ENCODE data around the gene SH3RF3.

The SH3RF3 gene

GRCh38 chr2:109171444-109172334, 42.7 kb downstream of the SH3RF3 start:
- TF ChIP-seq, protein P1, sequence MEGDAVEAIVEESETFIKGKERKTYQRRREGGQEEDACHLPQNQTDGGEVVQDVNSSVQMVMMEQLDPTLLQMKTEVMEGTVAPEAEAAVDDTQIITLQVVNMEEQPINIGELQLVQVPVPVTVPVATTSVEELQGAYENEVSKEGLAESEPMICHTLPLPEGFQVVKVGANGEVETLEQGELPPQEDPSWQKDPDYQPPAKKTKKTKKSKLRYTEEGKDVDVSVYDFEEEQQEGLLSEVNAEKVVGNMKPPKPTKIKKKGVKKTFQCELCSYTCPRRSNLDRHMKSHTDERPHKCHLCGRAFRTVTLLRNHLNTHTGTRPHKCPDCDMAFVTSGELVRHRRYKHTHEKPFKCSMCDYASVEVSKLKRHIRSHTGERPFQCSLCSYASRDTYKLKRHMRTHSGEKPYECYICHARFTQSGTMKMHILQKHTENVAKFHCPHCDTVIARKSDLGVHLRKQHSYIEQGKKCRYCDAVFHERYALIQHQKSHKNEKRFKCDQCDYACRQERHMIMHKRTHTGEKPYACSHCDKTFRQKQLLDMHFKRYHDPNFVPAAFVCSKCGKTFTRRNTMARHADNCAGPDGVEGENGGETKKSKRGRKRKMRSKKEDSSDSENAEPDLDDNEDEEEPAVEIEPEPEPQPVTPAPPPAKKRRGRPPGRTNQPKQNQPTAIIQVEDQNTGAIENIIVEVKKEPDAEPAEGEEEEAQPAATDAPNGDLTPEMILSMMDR (conservative IDR thresholded peaks at IDR 0.05; ENCODE audit: low read depth, low read length), result peak; percentile 42
- DNase-seq (ENCODE audit: low read depth), result peak; percentile 97
- no peak overlapping the region for H3K4me3 ChIP-seq (ENCODE audit: low read depth, low read length)

GRCh38 chr2:109172556-109173105, 43.6 kb downstream of the SH3RF3 start:
- no peak overlapping the region for H3K4me3 ChIP-seq (ENCODE audit: low read depth, low read length)
- TF ChIP-seq, protein P1 (conservative IDR thresholded peaks at IDR 0.05; ENCODE audit: low read depth, low read length), result no peak
- DNase-seq (ENCODE audit: low read depth), result peak; percentile 26

DNA sequence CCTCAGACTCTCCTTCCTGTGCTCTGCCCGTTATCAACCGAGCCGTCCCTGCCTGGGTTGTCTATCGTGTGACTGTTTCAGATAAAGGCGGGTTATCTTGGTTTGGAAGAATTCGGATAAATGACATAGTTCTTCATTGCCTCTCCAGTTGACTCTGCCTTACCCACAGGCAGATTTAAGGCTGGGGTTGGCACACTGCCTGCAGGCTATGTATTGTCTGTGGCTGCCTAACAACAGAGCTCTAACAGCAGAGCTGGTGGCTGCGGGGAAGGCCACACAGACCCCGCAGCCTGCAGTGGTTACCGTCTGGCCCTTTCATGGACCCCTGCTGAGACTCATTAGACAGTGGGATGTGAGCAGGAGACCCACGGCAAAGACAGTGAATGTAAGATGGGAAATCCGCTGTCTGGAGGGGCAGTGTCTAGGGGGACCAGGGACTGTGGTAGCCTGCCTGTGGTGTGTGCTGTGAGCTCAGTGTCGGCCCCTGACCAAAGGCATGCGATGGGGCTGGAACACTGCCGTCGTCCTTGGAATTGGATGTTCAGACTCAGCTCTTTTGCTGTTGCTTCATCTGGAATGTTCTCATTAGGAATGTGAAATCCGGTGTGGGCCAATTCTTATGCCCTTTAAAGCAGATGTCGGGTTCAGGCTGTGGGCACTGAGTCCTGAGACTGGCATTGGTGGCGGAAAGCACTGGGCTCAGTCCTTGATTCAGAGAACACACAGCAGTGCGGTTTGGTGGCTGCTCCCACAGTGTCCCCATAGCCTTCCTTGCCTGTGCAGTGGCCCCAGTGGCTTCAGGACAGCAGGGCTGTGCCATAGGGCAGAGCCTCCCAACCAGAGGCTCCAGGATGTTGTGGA, 44.5 kb downstream of the SH3RF3 start:
- H3K4me3 ChIP-seq (ENCODE audit: low read depth, low read length), result no peak overlapping the region
- TF ChIP-seq, protein P1 (conservative IDR thresholded peaks at IDR 0.05; ENCODE audit: low read depth, low read length), result no peak
- peak; percentile 94 for DNase-seq (ENCODE audit: low read depth)

DNA sequence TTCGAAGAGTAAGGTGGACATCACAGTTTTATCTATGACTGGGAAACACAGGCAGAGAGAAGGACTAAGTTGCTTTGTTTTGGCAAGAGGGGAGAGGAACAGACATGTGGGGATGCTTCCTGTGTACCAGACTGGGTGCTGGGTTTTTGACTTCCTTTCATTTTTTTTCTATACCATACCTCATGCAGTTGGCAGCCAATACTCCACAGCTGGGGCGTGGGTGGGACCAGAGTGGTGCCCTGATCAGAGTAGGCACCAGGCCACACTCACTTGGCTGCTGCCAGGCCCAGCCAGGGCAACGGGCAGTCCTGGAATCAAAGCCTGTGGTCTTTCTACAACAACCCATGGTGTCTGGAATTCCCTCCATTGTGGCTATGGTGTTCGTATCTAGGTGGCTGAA, 45.2 kb downstream of the SH3RF3 start:
- H3K4me3 ChIP-seq (ENCODE audit: low read depth, low read length), result no peak overlapping the region
- TF ChIP-seq, protein P1 (conservative IDR thresholded peaks at IDR 0.05; ENCODE audit: low read depth, low read length), result no peak
- DNase-seq (ENCODE audit: low read depth), result no peak

DNA sequence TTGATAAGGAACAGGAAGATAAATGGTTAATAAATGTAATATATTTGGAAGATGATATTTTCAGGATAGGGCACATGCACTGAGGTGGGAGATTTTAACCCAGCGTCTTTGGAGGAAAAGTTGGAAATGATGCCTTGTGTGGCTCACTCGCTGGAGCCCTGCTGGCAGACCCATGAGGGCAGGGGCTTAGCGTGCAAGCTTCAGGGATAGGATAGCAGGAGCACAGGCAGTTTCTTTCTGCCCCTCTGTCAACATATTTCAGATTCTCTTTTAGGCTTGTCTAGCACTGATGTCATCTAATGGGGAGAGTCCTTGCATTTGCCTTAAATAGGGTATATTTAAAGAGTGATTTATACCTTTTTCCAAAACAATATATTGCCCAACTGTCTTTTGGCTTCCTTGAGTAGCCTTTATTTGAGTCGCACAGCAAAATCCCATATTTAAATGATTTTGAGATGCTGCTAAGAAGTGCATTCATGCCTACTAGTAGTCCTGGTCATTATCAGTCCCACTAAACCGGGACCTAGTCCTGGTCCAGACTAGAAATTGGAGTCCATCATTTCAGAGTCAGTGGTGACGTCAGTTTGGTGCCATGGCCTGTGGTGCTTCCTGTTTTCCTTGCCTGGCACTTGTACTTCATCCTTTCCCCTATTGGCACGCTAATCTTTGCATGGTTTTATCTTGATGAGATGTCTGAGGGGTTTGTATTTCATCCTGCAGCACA, 45.8 kb downstream of the SH3RF3 start:
- H3K4me3 ChIP-seq (ENCODE audit: low read depth, low read length), result no peak overlapping the region
- DNase-seq (ENCODE audit: low read depth), result no peak
- TF ChIP-seq, protein P1 (conservative IDR thresholded peaks at IDR 0.05; ENCODE audit: low read depth, low read length), result no peak

GRCh38 chr2:109175350-109175678, 46.3 kb downstream of the SH3RF3 start:
- no peak overlapping the region for H3K4me3 ChIP-seq (ENCODE audit: low read depth, low read length)
- DNase-seq (ENCODE audit: low read depth), result no peak
- TF ChIP-seq, protein P1 (conservative IDR thresholded peaks at IDR 0.05; ENCODE audit: low read depth, low read length), result no peak
